Colonic mucosa (tissue), 4 donors: ENCODE results near the gene NKAIN2. TPM values are rescaled to one million over a fixed set of nuclear protein-coding genes. Genes with fewer than 3 reads are reported as not detected.

ENCODE experiments used
- DNase-seq: peaks from one replicate; pipeline ENCODE4 v3.0.0-alpha.2; 2020
- H3K27ac ChIP-seq: fragments of 200-600 bp; one replicate; pipeline ENCODE4 v1.8.0; 2021
- H3K27me3 ChIP-seq: fragments of 200-600 bp; one replicate; pipeline ENCODE4 v1.8.0; 2021
- H3K36me3 ChIP-seq: fragments of 200-600 bp; one replicate; pipeline ENCODE4 v1.8.0; 2021
- H3K4me1 ChIP-seq: fragments of 200-600 bp; one replicate; pipeline ENCODE4 v1.8.0; 2021; ENCODE audit warnings: mild to moderate bottlenecking
- H3K4me3 ChIP-seq: fragments of 200-600 bp; one replicate; pipeline ENCODE4 v1.8.0; 2021
- H3K9ac ChIP-seq, 2 donors: one replicate each; pipeline ENCODE4 v1.7.0; 2013; ENCODE audit warnings: control low read depth in 2 of 2, low read depth in 2 of 2, low read length in 2 of 2
- H3K9me3 ChIP-seq: fragments of 200-600 bp; one replicate; pipeline ENCODE4 v1.8.0; 2021
- intact Hi-C: fragments of 100-400 bp; cut with DNase I; formaldehyde crosslinking; loops from one replicate; pipeline ENCODE4 v1.14.1; 2022
- total RNA-seq, 2 donors: library from RNA; stranded (reverse); fragmentation: NEBNext Ultra II Directional in 1 of 2; extraction: Animal tissue kit (Norgen Biotek cat#: 25700) in 1 of 2; gene quantifications; one replicate each; pipeline ENCODE4 v1.2.1, GENCODE V29; 2021
- TF ChIP-seq, protein P1 (sequence below): fragments of 200-600 bp; IDR thresholded peaks from one replicate; pipeline ENCODE4 v1.8.0; 2022; ENCODE audit warnings: antibody characterized with exemption, mild to moderate bottlenecking
- donor health status: healthy.
- donor health status: DM: no; HTN: no; CAD: no.
- donor health status: DM: no; HTN: no; CAD: no.

The NKAIN2 gene
- total RNA-seq, 2 donors from 2014 or later, result 0.21 TPM; not detected in 1

DNA sequence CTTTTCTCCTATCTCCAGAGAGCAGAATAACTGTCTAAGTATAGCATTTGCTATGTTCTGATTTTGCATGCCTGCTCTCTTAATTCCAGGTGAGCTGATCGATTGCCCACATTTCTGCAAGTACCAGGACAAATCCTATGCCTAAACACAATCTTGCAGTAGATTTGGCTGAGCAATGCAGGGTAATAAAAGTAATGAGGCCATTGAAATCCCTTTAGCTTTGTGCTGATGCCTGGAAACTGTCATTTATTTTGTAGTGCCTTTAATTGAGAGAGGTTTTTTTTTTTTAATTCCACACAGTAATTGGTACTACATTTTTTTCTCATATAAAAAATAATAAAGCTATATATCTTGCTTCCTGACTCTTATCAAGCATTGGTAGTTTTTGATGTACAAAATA lies 252.3 kb downstream of the NKAIN2 start:
- no peaks in the 10 kb centered on the region for H3K36me3 ChIP-seq
- H3K27me3 ChIP-seq, result no peaks in the 10 kb centered on the region
- no peak overlapping the region for H3K9ac ChIP-seq
- TF ChIP-seq, protein P1, sequence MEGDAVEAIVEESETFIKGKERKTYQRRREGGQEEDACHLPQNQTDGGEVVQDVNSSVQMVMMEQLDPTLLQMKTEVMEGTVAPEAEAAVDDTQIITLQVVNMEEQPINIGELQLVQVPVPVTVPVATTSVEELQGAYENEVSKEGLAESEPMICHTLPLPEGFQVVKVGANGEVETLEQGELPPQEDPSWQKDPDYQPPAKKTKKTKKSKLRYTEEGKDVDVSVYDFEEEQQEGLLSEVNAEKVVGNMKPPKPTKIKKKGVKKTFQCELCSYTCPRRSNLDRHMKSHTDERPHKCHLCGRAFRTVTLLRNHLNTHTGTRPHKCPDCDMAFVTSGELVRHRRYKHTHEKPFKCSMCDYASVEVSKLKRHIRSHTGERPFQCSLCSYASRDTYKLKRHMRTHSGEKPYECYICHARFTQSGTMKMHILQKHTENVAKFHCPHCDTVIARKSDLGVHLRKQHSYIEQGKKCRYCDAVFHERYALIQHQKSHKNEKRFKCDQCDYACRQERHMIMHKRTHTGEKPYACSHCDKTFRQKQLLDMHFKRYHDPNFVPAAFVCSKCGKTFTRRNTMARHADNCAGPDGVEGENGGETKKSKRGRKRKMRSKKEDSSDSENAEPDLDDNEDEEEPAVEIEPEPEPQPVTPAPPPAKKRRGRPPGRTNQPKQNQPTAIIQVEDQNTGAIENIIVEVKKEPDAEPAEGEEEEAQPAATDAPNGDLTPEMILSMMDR, result no peak
- DNase-seq, result no peak
- no peak overlapping the region for H3K4me3 ChIP-seq
- no peaks in the 10 kb centered on the region for H3K9me3 ChIP-seq
- H3K27ac ChIP-seq, result no peak overlapping the region
- H3K4me1 ChIP-seq, result no peaks in the 10 kb centered on the region
- intact Hi-C loops, result no loop called here

DNA sequence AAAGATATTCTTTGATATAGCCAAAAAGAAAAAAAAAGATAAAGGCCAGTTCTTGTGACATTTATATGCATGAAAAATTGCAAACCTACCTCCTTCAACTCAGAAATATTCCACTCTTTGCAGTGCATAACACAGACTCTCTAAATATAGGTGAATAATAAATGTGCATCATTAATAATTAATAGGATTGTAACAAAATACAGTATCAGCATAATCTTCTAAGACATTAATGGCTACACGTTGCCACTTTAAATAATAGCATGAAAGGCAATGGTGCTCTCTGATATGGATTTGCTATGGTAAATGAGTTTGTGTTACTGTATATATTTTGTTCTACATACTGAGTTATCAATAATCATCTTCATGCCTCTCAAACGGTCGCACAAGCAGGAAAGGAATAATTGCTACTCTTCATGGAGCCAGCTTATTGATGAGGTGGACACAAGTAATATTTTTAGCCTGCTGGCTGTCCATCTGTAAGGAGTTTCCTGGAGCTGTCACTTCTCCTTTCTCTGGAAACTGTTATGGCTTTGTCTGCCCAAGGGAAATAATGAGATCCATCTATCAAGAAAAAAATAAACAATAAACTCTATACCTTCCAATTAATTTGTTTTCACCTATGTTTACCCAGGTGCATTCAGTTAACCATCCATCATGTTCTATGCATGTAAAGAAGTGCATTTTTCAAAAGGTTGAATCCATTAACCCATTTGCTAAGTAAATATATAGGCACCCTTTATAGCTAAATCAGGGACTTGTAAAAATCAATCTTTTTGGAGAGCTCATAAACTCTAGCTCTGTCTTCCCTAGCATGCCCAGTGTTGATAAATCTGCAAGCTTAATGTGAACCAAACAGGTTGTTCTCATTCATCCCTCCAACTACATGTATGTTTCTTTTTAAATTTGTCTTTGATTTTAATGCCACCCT lies 253.0 kb downstream of the NKAIN2 start:
- no peak for DNase-seq
- TF ChIP-seq, protein P1, result no peak
- H3K9ac ChIP-seq, result no peak overlapping the region
- intact Hi-C loops, result no loop called here
- H3K9me3 ChIP-seq, result no peaks in the 10 kb centered on the region
- no peaks in the 10 kb centered on the region for H3K36me3 ChIP-seq
- no peaks in the 10 kb centered on the region for H3K27me3 ChIP-seq
- H3K4me3 ChIP-seq, result no peak overlapping the region
- H3K4me1 ChIP-seq, result no peaks in the 10 kb centered on the region
- no peak overlapping the region for H3K27ac ChIP-seq

DNA sequence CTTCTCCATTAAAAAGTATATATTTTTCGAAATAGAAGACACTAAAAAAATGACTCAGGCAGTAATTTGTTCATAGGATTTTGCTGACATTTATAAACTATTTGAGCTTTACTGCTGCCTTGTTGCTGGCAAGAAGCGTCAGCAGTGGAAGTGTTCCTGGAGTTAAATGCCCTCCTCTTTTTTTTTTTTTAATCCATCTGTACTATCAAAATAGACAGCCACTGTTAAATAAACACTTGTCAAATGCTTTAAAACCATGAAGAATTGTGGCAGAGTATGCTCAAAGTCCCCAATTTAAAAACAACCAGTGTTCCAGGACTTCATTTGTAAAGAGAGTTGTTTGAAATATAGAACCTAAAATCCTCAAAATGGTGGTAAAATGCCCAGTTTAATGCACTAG lies 253.8 kb downstream of the NKAIN2 start:
- intact Hi-C loops, result no loop called here
- H3K9ac ChIP-seq, result no peak overlapping the region
- TF ChIP-seq, protein P1, result no peak

DNA sequence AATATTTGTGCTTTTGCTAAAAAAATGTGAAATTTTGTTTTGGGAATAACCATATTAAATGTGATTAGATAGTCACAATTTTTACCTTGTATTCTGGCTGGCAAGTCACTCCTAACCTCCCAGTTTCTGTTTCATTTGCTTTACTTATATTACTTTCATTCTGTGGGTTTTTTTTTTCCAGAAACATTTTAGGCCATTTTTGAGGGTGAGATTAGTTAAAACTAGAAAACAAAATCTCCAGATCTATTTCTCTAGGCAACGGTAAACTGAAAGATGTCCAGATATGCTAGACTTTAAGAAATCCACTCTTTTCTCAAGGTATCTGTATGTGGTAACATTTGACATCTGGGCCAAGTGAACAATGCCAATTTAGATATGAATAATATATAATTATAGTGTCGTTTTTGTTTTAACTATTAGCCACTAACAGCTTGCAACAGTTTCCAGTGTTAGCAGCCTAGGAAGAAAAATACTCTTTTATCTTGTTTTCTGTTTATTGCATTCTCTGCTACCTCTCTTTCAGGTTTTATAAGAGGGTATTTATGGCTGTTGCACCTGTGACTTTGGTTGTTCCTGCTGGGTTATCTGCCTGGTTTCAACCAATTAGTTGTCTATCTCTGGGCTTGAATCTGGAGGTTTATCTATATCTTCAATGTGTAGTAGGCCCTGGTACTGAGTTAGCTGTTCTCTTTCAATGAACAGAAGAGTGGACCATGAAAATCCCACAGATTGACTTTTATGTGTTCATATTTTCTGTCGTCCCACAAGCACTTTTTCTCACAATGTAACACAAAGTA lies 260.9 kb downstream of the NKAIN2 start:
- intact Hi-C loops, result no loop called here

More for the DNA sequence above, 253.8 kb downstream of the NKAIN2 start:
- H3K4me1 ChIP-seq, result no peaks in the 10 kb centered on the region
- no peak overlapping the region for H3K27ac ChIP-seq
- H3K4me3 ChIP-seq, result no peak overlapping the region
- H3K9me3 ChIP-seq, result no peaks in the 10 kb centered on the region
- no peak for DNase-seq
- H3K27me3 ChIP-seq, result no peaks in the 10 kb centered on the region
- H3K36me3 ChIP-seq, result no peaks in the 10 kb centered on the region

DNA sequence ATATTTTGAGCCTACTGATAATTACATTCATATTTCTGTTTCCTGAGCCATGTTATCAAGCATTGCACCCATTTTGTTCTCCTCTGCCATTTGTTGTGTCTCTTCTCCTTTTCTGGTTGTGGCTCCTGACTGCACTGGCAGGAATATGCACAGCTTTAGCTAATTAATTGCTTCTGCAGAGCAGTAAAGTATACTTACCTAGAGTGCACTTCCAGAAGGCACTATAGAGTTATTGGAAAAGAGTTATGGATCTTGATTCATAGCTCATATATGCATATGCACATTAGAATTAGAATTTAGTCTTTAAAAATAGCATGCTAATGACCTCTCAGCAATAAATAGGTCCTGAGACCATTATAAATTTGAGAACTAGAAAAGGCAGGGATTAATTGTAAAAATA lies 262.6 kb downstream of the NKAIN2 start:
- H3K4me1 ChIP-seq, result no peaks in the 10 kb centered on the region
- DNase-seq, result no peak
- no peak overlapping the region for H3K9ac ChIP-seq
- no peaks in the 10 kb centered on the region for H3K9me3 ChIP-seq
- intact Hi-C loops, result no loop called here
- H3K27me3 ChIP-seq, result no peaks in the 10 kb centered on the region
- H3K4me3 ChIP-seq, result no peak overlapping the region
- no peaks in the 10 kb centered on the region for H3K36me3 ChIP-seq
- no peak overlapping the region for H3K27ac ChIP-seq
- TF ChIP-seq, protein P1, result no peak

More for the DNA sequence above, 260.9 kb downstream of the NKAIN2 start:
- Histone ChIP-seq H3K27me3 (no peaks in the 10 kb centered on the region), H3K4me1 (no peaks in the 10 kb centered on the region), H3K9ac (no peak overlapping the region), H3K27ac (no peak overlapping the region), H3K36me3 (no peaks in the 10 kb centered on the region), H3K9me3 (no peaks in the 10 kb centered on the region), H3K4me3 (no peak overlapping the region)
- TF ChIP-seq, protein P1, result no peak
- no peak for DNase-seq
